Keratinocyte (primary cell): ENCODE measurements around the gene TOR4A. TPM values are rescaled to one million over a fixed set of nuclear protein-coding genes. Genes with fewer than 3 reads are reported as not detected.

Experiments used
- DNase-seq: peaks from one replicate; pipeline ENCODE4 v3.0.0-alpha.2; 2011; ENCODE audit warnings: low read depth, missing footprints, low spot score
- FAIRE-seq: peaks from 2 replicates; lab custom pipeline; 2011; peaks lifted over from hg19 to GRCh38; lab: Jason Lieb, UNC
- H2AFZ ChIP-seq: 2 replicates; pipeline ENCODE4 v1.6.0; 2012; ENCODE audit warnings: low read length, control low read depth, inconsistent platforms; ENCODE audit not compliant: control insufficient read depth
- H3K27ac ChIP-seq: 2 replicates; pipeline ENCODE4 v1.5.1; 2011; ENCODE audit warnings: low read length; ENCODE audit not compliant: control insufficient read depth, insufficient read depth
- H3K27me3 ChIP-seq: 3 replicates; pipeline ENCODE4 v1.6.0; 2011; ENCODE audit warnings: low read length; ENCODE audit not compliant: control insufficient read depth, insufficient read depth; ENCODE audit errors: extremely low read depth
- H3K36me3 ChIP-seq, 2 experiments: 2 replicates in 1 of 2; 3 replicates in 1 of 2; pipeline ENCODE4 v1.5.1; 2011; ENCODE audit warnings: low read length in 2 of 2, mild to moderate bottlenecking in 1 of 2; ENCODE audit not compliant: control insufficient read depth in 2 of 2, insufficient read depth in 2 of 2; ENCODE audit errors: extremely low read depth in 1 of 2
- H3K4me1 ChIP-seq: 3 replicates; pipeline ENCODE4 v1.5.1; 2011; ENCODE audit warnings: low read length; ENCODE audit not compliant: control insufficient read depth, insufficient read depth; ENCODE audit errors: extremely low read depth
- H3K4me2 ChIP-seq: 3 replicates; pipeline ENCODE4 v1.6.0; 2011; ENCODE audit warnings: low read depth, low read length; ENCODE audit not compliant: control insufficient read depth, insufficient read depth; ENCODE audit errors: extremely low read depth
- H3K4me3 ChIP-seq, 3 experiments: fragments of 200-600 bp in 1 of 3; sonication (generic) in 1 of 3; 2 replicates in 2 of 3; 3 replicates in 1 of 3; pipeline ENCODE4 v1.5.1; 2011 to 2016; ENCODE audit warnings: low read length in 3 of 3, mild to moderate bottlenecking in 3 of 3, control low read depth in 2 of 3, inconsistent platforms in 1 of 3, low read depth in 1 of 3, mixed read lengths in 1 of 3, mixed run types in 1 of 3, moderate library complexity in 1 of 3; ENCODE audit not compliant: control insufficient read depth in 2 of 3, insufficient read depth in 2 of 3; ENCODE audit errors: extremely low read depth in 1 of 3
- H3K79me2 ChIP-seq: 2 replicates; pipeline ENCODE4 v1.6.0; 2012; ENCODE audit warnings: low read length; ENCODE audit not compliant: control insufficient read depth, insufficient read depth
- H3K9ac ChIP-seq: 3 replicates; pipeline ENCODE4 v1.6.0; 2011; ENCODE audit warnings: low read length; ENCODE audit not compliant: control insufficient read depth, insufficient read depth; ENCODE audit errors: extremely low read depth
- H3K9me1 ChIP-seq: 3 replicates; pipeline ENCODE4 v1.6.0; 2011; ENCODE audit warnings: low read length; ENCODE audit not compliant: control insufficient read depth, insufficient read depth; ENCODE audit errors: extremely low read depth
- H3K9me3 ChIP-seq: 2 replicates; pipeline ENCODE4 v1.5.1; 2012; ENCODE audit warnings: low read depth, low read length; ENCODE audit not compliant: control insufficient read depth
- H4K20me1 ChIP-seq: 3 replicates; pipeline ENCODE4 v1.6.0; 2011; ENCODE audit warnings: low read length; ENCODE audit not compliant: control insufficient read depth, insufficient read depth; ENCODE audit errors: extremely low read depth
- EZH2 ChIP-seq: IDR thresholded peaks from one replicate; pipeline ENCODE4 v1.6.1; 2012; ENCODE audit warnings: inconsistent platforms, mild to moderate bottlenecking, low read length, moderate library complexity
- dilution Hi-C: fragments of 300-500 bp; cut with MboI; formaldehyde crosslinking; loops from one replicate; pipeline ENCODE4 v1.7.0; 2020; ENCODE audit warnings: low sequenced_read_pairs; ENCODE audit not compliant: extremely low pct_ligation_motif_present
- polyA plus RNA-seq, 5 experiments: library from polyadenylated mRNA; depleted of rRNA in 3 of 5; stranded (reverse) in 3 of 5; stranded (forward) in 1 of 5; unstranded in 1 of 5; fragments of >200 nt; gene quantifications; 1 replicate in 1 of 5; 2 replicates in 3 of 5; 3 replicates in 1 of 5; pipeline versions ENCODE4 v1.2.1 to v1.2.3, GENCODE V29; 2011 to 2012; ENCODE audit warnings: missing spikeins in 2 of 5, low read depth in 1 of 5, low replicate concordance in 1 of 5
- TF ChIP-seq, protein P1 (sequence below), 3 experiments: IDR thresholded peaks in 1 of 3; conservative IDR thresholded peaks in 1 of 3; optimal IDR thresholded peaks in 1 of 3; 2 replicates in 2 of 3; 3 replicates in 1 of 3; pipeline versions ENCODE3 to v1.5.1; 2011; ENCODE audit warnings: low read length in 3 of 3, mild to moderate bottlenecking in 3 of 3, moderate library complexity in 2 of 3, control low read depth in 1 of 3, inconsistent platforms in 1 of 3; ENCODE audit not compliant: insufficient read depth in 2 of 3; ENCODE audit errors: extremely low read depth in 1 of 3

TOR4A gene
- polyA plus RNA-seq, 1 donor (not counting 4 experiments of a cell fraction or from before 2014, with no cell fraction given): 5.8 TPM

DNA sequence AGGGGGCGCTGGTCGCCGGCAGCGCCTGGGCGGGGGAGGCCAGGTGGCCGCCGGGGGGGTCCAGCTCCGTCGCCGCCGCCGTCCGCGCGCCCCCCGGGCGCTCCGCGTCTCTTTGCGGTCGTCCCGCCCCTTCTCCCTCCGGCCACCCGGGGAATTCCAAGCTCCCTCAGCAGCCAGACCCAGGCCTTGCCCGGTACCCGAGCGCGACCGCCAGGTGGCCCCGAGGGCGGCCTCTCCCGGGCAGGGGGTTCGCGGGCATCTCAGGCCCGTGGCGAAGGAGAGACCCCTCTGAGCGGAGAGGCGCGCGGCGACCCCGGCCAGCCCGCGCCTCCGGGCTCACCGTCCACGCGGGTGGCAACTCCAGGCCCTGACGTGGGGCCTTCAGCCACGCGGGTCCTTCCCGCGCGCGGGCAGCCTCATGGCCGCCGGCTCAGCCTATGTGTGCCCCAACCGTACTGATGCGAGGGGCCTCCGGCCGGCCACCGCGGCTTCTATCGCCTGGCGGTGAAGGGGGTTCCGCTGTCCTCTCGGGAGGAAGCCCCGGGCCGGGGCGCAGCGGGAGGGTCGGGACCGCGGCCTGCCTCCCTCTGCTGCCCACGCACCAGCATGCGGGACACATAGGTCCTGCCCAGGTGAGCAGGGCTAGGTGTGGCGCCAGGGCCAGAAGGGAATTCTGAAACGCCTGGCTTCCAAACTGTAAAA, 25.1 kb downstream of the TOR4A start:
- FAIRE-seq: no peak
- Histone ChIP-seq H3K79me2 (no peaks in the 10 kb centered on the region), H2AFZ (peak overlapping the region; percentile 56), H3K9me1 (no peaks in the 10 kb centered on the region), H3K27ac (peak overlapping the region; percentile 56), H3K36me3 (no peaks in the 10 kb centered on the region), H3K9me3 (no peaks in the 10 kb centered on the region), H4K20me1 (no peaks in the 10 kb centered on the region), H3K4me2 (peak overlapping the region; percentile 89), H3K9ac (peak overlapping the region; percentile 83), H3K27me3 (peaks cover 16% of the 10 kb centered on the region), H3K4me3 (peak overlapping the region; percentile 35 to 48 (median 43)), H3K4me1 (peaks cover 23% of the 10 kb centered on the region)
- no peak for DNase-seq
- TF ChIP-seq, protein P1, sequence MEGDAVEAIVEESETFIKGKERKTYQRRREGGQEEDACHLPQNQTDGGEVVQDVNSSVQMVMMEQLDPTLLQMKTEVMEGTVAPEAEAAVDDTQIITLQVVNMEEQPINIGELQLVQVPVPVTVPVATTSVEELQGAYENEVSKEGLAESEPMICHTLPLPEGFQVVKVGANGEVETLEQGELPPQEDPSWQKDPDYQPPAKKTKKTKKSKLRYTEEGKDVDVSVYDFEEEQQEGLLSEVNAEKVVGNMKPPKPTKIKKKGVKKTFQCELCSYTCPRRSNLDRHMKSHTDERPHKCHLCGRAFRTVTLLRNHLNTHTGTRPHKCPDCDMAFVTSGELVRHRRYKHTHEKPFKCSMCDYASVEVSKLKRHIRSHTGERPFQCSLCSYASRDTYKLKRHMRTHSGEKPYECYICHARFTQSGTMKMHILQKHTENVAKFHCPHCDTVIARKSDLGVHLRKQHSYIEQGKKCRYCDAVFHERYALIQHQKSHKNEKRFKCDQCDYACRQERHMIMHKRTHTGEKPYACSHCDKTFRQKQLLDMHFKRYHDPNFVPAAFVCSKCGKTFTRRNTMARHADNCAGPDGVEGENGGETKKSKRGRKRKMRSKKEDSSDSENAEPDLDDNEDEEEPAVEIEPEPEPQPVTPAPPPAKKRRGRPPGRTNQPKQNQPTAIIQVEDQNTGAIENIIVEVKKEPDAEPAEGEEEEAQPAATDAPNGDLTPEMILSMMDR (optimal IDR thresholded peaks at IDR 0.05 in 1 of 3, IDR thresholded peaks at IDR 0.05 in 1 of 3, conservative IDR thresholded peaks at IDR 0.05 in 1 of 3; ENCODE audit: extremely low read depth in 1 of 3, insufficient read depth in 2 of 3, low read length in 3 of 3): peak in 1 of 3 experiments; percentile 56
- TF ChIP-seq EZH2: no peak
- dilution Hi-C loops: no loop called here

DNA sequence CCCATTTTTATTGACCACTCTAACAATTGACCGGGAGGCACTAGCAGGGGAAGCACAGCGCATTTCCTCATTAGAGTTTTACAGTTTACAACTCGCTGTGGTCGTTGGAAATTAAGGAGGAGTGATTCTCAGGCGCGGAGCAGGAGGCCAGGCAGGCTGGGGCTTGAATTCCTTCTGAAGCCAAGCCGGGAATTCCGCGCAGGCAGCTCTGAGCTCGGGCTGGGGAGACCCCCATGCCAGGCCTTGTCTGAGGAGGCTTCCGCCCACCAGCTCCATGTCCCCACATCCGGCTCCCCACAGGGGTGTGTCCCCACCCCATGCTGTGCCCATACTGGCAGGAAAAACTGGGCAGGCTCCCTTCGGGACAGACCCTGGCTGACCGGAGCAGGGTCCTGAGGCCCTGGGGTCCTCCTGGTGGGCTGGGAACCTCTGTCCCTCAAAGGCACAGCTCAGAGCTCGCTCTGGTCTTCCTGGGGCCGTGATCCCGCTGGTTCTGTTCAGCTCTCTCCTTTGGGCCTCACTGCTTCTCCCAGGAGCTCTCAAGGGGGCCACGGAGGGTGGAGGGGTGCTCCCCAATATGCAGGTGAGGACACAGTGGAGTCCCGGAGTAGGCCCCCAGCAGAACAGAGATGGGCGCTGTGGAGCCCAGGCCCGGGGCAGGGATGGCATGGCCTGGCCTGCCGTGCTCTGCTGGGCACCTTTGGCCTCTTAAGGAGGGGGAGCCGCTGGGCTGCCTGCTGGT, 25.8 kb downstream of the TOR4A start:
- no peaks in the 10 kb centered on the region for H3K9me1 ChIP-seq
- peak overlapping the region; percentile 56 for H2AFZ ChIP-seq
- peak overlapping the region; percentile 89 for H3K4me2 ChIP-seq
- no peaks in the 10 kb centered on the region for H3K79me2 ChIP-seq
- peak overlapping the region in 2 of 3 experiments; percentile 13 to 36 for H3K4me3 ChIP-seq
- H3K27ac ChIP-seq: peak overlapping the region; percentile 56
- no peaks in the 10 kb centered on the region for H3K36me3 ChIP-seq
- peak overlapping the region; percentile 83 for H3K9ac ChIP-seq
- DNase-seq (no peak), FAIRE-seq (no peak)
- TF ChIP-seq, protein P1 (optimal IDR thresholded peaks at IDR 0.05 in 1 of 3, IDR thresholded peaks at IDR 0.05 in 1 of 3, conservative IDR thresholded peaks at IDR 0.05 in 1 of 3; ENCODE audit: extremely low read depth in 1 of 3, insufficient read depth in 2 of 3, low read length in 3 of 3): no peak
- no peak for TF ChIP-seq EZH2
- H3K4me1 ChIP-seq: peaks cover 23% of the 10 kb centered on the region
- dilution Hi-C loops: no loop called here
- H4K20me1 ChIP-seq: no peaks in the 10 kb centered on the region
- peaks cover 16% of the 10 kb centered on the region for H3K27me3 ChIP-seq
- H3K9me3 ChIP-seq: no peaks in the 10 kb centered on the region
